HG03159 (cell line): ENCODE data around the gene PRMT1.

Experiments used
- ATAC-seq: cut with Tn5 transposase; IDR thresholded peaks from one replicate; pipeline ENCODE4 v1.9.1; 2021; ENCODE audit warnings: mild to moderate bottlenecking, moderate library complexity; ENCODE audit not compliant: unreplicated experiment

PRMT1 gene

GRCh38 chr19:49666120-49666444 lies 11.0 kb upstream of the PRMT1 start:
- no peak for ATAC-seq

GRCh38 chr19:49667473-49667872 lies 9.6 kb upstream of the PRMT1 start:
- no peak for ATAC-seq

GRCh38 chr19:49669516-49669915 lies 7.6 kb upstream of the PRMT1 start:
- no peak for ATAC-seq

- no peak for ATAC-seq
Measured at GRCh38 chr19:49672131-49672919, 4.7 kb upstream of the PRMT1 start.

GRCh38 chr19:49676136-49676783 lies 811 bp upstream of the PRMT1 start:
- ATAC-seq, result peak; percentile 28

- peak; percentile 68 for ATAC-seq
Measured at GRCh38 chr19:49676784-49677230, 264 bp upstream of the PRMT1 start.

GRCh38 chr19:49677901-49678674 lies 1.0 kb downstream of the PRMT1 start:
- ATAC-seq, result no peak

GRCh38 chr19:49678985-49679770 lies 2.1 kb downstream of the PRMT1 start:
- ATAC-seq, result no peak

- ATAC-seq, result no peak
Measured at GRCh38 chr19:49679771-49680413, 2.8 kb downstream of the PRMT1 start.

- ATAC-seq, result no peak
Measured at GRCh38 chr19:49680421-49681351, 3.6 kb downstream of the PRMT1 start.

- no peak for ATAC-seq
Measured at GRCh38 chr19:49681830-49682229, 4.8 kb downstream of the PRMT1 start.

- ATAC-seq, result no peak
Measured at GRCh38 chr19:49682274-49682673, 5.2 kb downstream of the PRMT1 start.

- no peak for ATAC-seq
Measured at GRCh38 chr19:49683814-49684250, 6.8 kb downstream of the PRMT1 start.

- ATAC-seq, result no peak
Measured at GRCh38 chr19:49684251-49684982, 7.3 kb downstream of the PRMT1 start.

- ATAC-seq, result no peak
Measured at GRCh38 chr19:49684983-49685553, 8.0 kb downstream of the PRMT1 start.

- ATAC-seq, result no peak
Measured at GRCh38 chr19:49685845-49686332, 8.8 kb downstream of the PRMT1 start.

GRCh38 chr19:49686503-49687088 lies 9.5 kb downstream of the PRMT1 start:
- ATAC-seq, result no peak

GRCh38 chr19:49687150-49687549 lies 10.1 kb downstream of the PRMT1 start:
- ATAC-seq, result no peak
